ENCODE measurements around the gene KRTAP10-3.
"Not testable (repeated sequence)": the region's sequence is repeated elsewhere in the genome, so short reads cannot be mapped to it uniquely, and the experiment has no call there.

KRTAP10-3 gene, protein sequence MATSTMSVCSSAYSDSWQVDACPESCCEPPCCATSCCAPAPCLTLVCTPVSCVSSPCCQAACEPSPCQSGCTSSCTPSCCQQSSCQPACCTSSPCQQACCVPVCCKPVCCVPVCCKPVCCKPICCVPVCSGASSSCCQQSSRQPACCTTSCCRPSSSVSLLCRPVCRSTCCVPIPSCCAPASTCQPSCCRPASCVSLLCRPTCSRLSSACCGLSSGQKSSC

GRCh38 chr21:44558695-44559094 is at the start of gene KRTAP10-3:
TSS of gene KRTAP10-3 (minus strand) at chr21:44558795. CDS start at chr21:44558715, 80 bp downstream.
- ChIA-PET POLR2A (ENCODE audit: low non-redundant PET) (no interaction called here), CTCF (interaction anchor here (0.7 kb wide), 1 partner anchor 44 kb away, joined by 3 read pairs; no protein-coding TSS in a partner anchor)
- TF ChIP-seq, protein P1, sequence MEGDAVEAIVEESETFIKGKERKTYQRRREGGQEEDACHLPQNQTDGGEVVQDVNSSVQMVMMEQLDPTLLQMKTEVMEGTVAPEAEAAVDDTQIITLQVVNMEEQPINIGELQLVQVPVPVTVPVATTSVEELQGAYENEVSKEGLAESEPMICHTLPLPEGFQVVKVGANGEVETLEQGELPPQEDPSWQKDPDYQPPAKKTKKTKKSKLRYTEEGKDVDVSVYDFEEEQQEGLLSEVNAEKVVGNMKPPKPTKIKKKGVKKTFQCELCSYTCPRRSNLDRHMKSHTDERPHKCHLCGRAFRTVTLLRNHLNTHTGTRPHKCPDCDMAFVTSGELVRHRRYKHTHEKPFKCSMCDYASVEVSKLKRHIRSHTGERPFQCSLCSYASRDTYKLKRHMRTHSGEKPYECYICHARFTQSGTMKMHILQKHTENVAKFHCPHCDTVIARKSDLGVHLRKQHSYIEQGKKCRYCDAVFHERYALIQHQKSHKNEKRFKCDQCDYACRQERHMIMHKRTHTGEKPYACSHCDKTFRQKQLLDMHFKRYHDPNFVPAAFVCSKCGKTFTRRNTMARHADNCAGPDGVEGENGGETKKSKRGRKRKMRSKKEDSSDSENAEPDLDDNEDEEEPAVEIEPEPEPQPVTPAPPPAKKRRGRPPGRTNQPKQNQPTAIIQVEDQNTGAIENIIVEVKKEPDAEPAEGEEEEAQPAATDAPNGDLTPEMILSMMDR (conservative IDR thresholded peaks at IDR 0.05; ENCODE audit: low read depth), result no peak
- no peak within 1 kb of the TSS for H3K27ac ChIP-seq
- DNase-seq (ENCODE audit: low spot score), result no peak

- POLR2A ChIA-PET (ENCODE audit: low non-redundant PET), result no interaction called here
- TF ChIP-seq, protein P1 (conservative IDR thresholded peaks at IDR 0.05; ENCODE audit: low read depth), result no peak
- no peak overlapping the region for H3K27ac ChIP-seq
- no peak for DNase-seq (ENCODE audit: low spot score)
- CTCF ChIA-PET, result no interaction called here
Measured at GRCh38 chr21:44606495-44606894, 47.9 kb upstream of the KRTAP10-3 start.

GRCh38 chr21:44603911-44604310 is 45.3 kb upstream of the KRTAP10-3 start:
- ChIA-PET CTCF (no interaction called here), POLR2A (ENCODE audit: low non-redundant PET) (no interaction called here)
- TF ChIP-seq, protein P1 (conservative IDR thresholded peaks at IDR 0.05; ENCODE audit: low read depth), result no peak
- H3K27ac ChIP-seq, result no peak overlapping the region
- DNase-seq (ENCODE audit: low spot score), result no peak

- no peak overlapping the region for H3K27ac ChIP-seq
- POLR2A ChIA-PET (ENCODE audit: low non-redundant PET), result no interaction called here
- TF ChIP-seq, protein P1 (conservative IDR thresholded peaks at IDR 0.05; ENCODE audit: low read depth), result no peak
- DNase-seq (ENCODE audit: low spot score), result no peak
- CTCF ChIA-PET, result no interaction called here
Measured at GRCh38 chr21:44603109-44603875, 44.7 kb upstream of the KRTAP10-3 start.

- no peak for DNase-seq (ENCODE audit: low spot score)
- CTCF ChIA-PET, result interaction anchor here (0.6 to 0.7 kb wide), 2 partner anchors 44 to 96 kb away, joined by 3 to 4 read pairs; partner anchors contain the start of gene KRTAP10-3
- H3K27ac ChIP-seq, result no peak overlapping the region
- POLR2A ChIA-PET (ENCODE audit: low non-redundant PET), result no interaction called here
- TF ChIP-seq, protein P1 (conservative IDR thresholded peaks at IDR 0.05; ENCODE audit: low read depth), result no peak
Measured at GRCh38 chr21:44602463-44602850, 43.9 kb upstream of the KRTAP10-3 start.

DNA sequence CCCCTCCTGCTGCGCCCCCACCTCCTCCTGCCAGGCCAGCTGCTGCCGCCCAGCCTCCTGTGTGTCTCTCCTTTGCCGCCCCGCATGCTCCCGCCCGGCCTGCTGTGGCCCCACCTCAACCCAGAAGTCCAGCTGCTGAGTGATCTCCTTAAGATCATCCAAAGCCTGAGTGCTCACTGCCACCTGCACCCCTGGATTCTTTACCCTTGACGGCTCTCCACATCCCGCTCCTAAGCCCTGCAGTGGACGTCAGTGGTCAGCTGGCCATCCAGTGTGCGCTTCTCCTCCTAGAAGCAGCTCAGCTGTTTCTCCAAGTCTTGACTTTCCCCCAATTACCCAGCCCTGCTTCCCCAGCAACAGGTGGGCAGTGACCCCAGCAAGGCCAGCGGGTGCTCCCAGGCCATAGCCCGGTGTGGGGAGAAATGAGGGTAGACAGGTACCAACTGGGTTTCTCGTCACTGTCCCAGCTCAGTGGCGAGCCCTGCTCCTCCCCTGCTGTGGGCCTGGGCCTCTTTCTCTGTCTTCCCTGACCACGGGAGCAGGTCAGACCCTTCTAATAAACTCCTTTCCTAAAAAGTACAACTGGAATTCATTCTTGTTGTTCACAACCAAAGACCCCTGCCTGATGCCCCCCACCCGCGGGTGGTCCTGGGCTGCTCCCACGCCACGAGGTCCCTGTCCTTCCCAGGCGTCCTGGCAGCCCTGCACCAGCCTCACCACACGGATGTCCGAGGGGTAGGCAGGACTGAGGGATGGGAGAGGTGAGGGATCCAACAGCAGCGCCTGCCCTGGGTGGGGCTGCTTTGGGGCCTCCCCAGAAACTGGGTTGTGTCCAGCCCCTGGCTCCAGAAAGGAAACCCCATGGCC is 43.2 kb upstream of the KRTAP10-3 start:
- no peak overlapping the region for H3K27ac ChIP-seq
- ChIA-PET CTCF (interaction anchor here (0.6 to 0.7 kb wide), 3 partner anchors 10 to 564 kb away, joined by 3 to 4 read pairs (median 3); no protein-coding TSS in a partner anchor), POLR2A (ENCODE audit: low non-redundant PET) (no interaction called here)
- TF ChIP-seq, protein P1 (conservative IDR thresholded peaks at IDR 0.05; ENCODE audit: low read depth), result no peak
- DNase-seq (ENCODE audit: low spot score), result no peak

DNA sequence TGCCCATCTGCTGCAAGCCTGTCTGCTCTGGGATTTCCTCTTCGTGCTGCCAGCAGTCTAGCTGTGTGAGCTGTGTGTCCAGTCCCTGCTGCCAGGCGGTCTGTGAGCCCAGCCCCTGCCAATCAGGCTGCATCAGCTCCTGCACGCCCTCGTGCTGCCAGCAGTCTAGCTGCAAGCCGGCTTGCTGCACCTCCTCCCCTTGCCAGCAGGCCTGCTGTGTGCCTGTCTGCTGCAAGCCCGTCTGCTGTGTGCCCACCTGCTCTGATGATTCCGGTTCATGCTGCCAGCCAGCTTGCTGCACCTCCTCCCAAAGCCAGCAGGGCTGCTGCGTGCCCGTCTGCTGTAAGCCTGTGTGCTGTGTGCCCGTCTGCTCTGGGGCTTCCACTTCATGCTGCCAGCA is 42.5 kb upstream of the KRTAP10-3 start:
- H3K27ac ChIP-seq; DNase-seq (ENCODE audit: low spot score); POLR2A ChIA-PET (ENCODE audit: low non-redundant PET): not testable (repeated sequence)
- CTCF ChIA-PET, result interaction anchor here (0.6 kb wide), 1 partner anchor 1140 kb away, joined by 4 read pairs; no protein-coding TSS in a partner anchor

DNA sequence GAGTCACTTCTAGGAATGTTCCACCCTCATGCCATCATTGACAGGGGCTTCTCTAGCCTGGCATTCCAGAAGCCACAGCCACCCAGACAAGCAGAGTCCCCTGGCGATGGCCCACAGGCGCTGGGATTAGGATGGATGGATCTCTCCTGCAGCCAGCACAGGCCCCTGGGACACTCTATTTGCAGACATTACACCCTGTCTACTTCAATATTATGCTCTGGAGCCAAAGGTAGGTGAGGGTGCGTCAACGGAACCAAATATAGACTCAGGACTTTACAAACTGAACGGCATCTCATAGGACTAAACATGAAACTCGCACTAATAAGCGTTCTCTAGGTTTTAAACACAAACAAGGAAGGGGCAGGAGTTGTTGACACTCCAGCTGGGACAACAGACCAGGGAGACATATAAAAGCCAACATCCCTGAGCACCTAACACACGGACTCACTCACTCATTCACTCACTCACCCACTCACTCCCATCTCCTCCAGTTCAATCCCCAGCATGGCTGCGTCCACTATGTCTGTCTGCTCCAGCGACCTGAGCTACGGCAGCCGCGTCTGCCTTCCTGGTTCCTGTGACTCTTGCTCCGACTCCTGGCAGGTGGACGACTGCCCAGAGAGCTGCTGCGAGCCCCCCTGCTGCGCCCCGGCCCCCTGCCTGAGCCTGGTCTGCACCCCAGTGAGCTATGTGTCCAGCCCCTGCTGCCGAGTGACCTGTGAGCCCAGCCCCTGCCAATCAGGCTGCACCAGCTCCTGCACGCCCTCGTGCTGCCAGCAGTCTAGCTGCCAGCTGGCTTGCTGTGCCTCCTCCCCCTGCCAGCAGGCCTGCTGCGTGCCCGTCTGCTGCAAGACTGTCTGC is 41.8 kb upstream of the KRTAP10-3 start, which contains the start of gene KRTAP10-7:
TSS of gene KRTAP10-7 (plus strand) at position 480 of the 861 bp plus-strand sequence. CDS start at position 505, 25 bp downstream.
- DNase-seq (ENCODE audit: low spot score); POLR2A ChIA-PET (ENCODE audit: low non-redundant PET); H3K27ac ChIP-seq: not testable (repeated sequence)
- CTCF ChIA-PET, result interaction anchor here (0.6 kb wide), 2 partner anchors 164 to 1140 kb away, joined by 3 to 4 read pairs; no protein-coding TSS in a partner anchor

Data from RWPE1 (cell line).